Mesenchymal stem cell (in vitro differentiated cells and primary cell): ENCODE data around the gene MORF4L2.

Source experiments
- DNase-seq: peaks from one replicate; pipeline ENCODE4 v3.0.0-alpha.2; 2013
- H2AFZ ChIP-seq: one replicate; pipeline ENCODE4 v1.6.1; 2013; ENCODE audit warnings: low read depth, mild to moderate bottlenecking, control low read depth, inconsistent platforms, low read length, moderate library complexity
- H2AK5ac ChIP-seq: 2 replicates; pipeline ENCODE4 v1.6.1; 2013; ENCODE audit warnings: low read length, moderate library complexity, mild to moderate bottlenecking, inconsistent platforms; ENCODE audit not compliant: severe bottlenecking
- H2BK120ac ChIP-seq: one replicate; pipeline ENCODE4 v1.6.1; 2013; ENCODE audit warnings: low read depth, mild to moderate bottlenecking, inconsistent platforms, low read length, moderate library complexity
- H2BK12ac ChIP-seq, 2 experiments: one replicate each; pipeline ENCODE4 v1.6.1; 2013; ENCODE audit warnings: inconsistent platforms in 2 of 2, low read length in 2 of 2, mild to moderate bottlenecking in 2 of 2, moderate library complexity in 2 of 2, control low read depth in 1 of 2
- H2BK15ac ChIP-seq: one replicate; pipeline ENCODE4 v1.6.1; 2013; ENCODE audit warnings: mild to moderate bottlenecking, low read depth, inconsistent platforms; ENCODE audit not compliant: poor library complexity, severe bottlenecking
- H2BK5ac ChIP-seq: 2 replicates; pipeline ENCODE4 v1.6.1; 2013; ENCODE audit warnings: low read depth, mild to moderate bottlenecking, low read length, control low read depth, inconsistent platforms; ENCODE audit not compliant: poor library complexity, severe bottlenecking
- H3K14ac ChIP-seq, 2 experiments: one replicate each; pipeline ENCODE4 v1.6.1; 2013; ENCODE audit warnings: inconsistent platforms in 2 of 2, low read length in 2 of 2, control low read depth in 1 of 2, mild to moderate bottlenecking in 1 of 2, moderate library complexity in 1 of 2
- H3K18ac ChIP-seq, 2 experiments: one replicate each; pipeline ENCODE4 v1.6.1; 2013; ENCODE audit warnings: inconsistent platforms in 2 of 2, low read length in 2 of 2, control low read depth in 1 of 2, low read depth in 1 of 2, mild to moderate bottlenecking in 1 of 2
- H3K23ac ChIP-seq, 2 experiments: one replicate each; pipeline ENCODE4 v1.6.1; 2013; ENCODE audit warnings: inconsistent platforms in 2 of 2, low read length in 2 of 2, mild to moderate bottlenecking in 2 of 2, moderate library complexity in 2 of 2, control low read depth in 1 of 2
- H3K27ac ChIP-seq: 2 replicates; pipeline ENCODE4 v1.5.1; 2013; ENCODE audit warnings: mild to moderate bottlenecking, moderate library complexity, low read length, control low read depth, inconsistent platforms; ENCODE audit not compliant: poor library complexity, severe bottlenecking
- H3K27me3 ChIP-seq, 2 experiments: 2 replicates each; pipeline versions ENCODE4 v1.6.1 to v1.7.0; 2013; ENCODE audit warnings: low read length in 2 of 2, mild to moderate bottlenecking in 2 of 2, moderate library complexity in 2 of 2, control low read depth in 1 of 2, inconsistent platforms in 1 of 2; ENCODE audit not compliant: control insufficient read depth in 1 of 2, insufficient read depth in 1 of 2
- H3K36me3 ChIP-seq, 2 experiments: 2 replicates each; pipeline versions ENCODE4 v1.6.1 to v1.7.0; 2013; ENCODE audit warnings: low read length in 2 of 2, control low read depth in 1 of 2, inconsistent platforms in 1 of 2, low read depth in 1 of 2, mild to moderate bottlenecking in 1 of 2; ENCODE audit not compliant: insufficient read depth in 2 of 2, control insufficient read depth in 1 of 2
- H3K4ac ChIP-seq, 2 experiments: one replicate each; pipeline ENCODE4 v1.6.1; 2013; ENCODE audit warnings: inconsistent platforms in 2 of 2, low read length in 2 of 2, mild to moderate bottlenecking in 2 of 2, moderate library complexity in 2 of 2, control low read depth in 1 of 2, low read depth in 1 of 2
- H3K4me1 ChIP-seq: 2 replicates; pipeline ENCODE4 v1.6.1; 2013; ENCODE audit warnings: low read depth, low read length, control low read depth; ENCODE audit not compliant: control insufficient read depth, insufficient read depth
- H3K4me2 ChIP-seq: 2 replicates; pipeline ENCODE4 v1.6.1; 2013; ENCODE audit warnings: low read length, mild to moderate bottlenecking, inconsistent platforms; ENCODE audit not compliant: poor library complexity, severe bottlenecking
- H3K4me3 ChIP-seq, 2 experiments: 2 replicates each; pipeline versions ENCODE4 v1.5.1 to v1.7.0; 2013; ENCODE audit warnings: low read length in 2 of 2, mild to moderate bottlenecking in 2 of 2, control low read depth in 1 of 2, low read depth in 1 of 2; ENCODE audit not compliant: insufficient read depth in 1 of 2
- H3K79me1 ChIP-seq: replicated peaks from 2 replicates; pipeline ENCODE4 v1.6.1; 2013; ENCODE audit warnings: mild to moderate bottlenecking, control low read depth, low read length, inconsistent platforms; ENCODE audit not compliant: poor library complexity, severe bottlenecking
- H3K9ac ChIP-seq: 2 replicates; pipeline ENCODE4 v1.7.0; 2013; ENCODE audit warnings: mild to moderate bottlenecking, low read length, moderate library complexity
- H3K9me3 ChIP-seq: 2 replicates; pipeline ENCODE4 v1.7.0; 2013; ENCODE audit warnings: mild to moderate bottlenecking, low read length; ENCODE audit not compliant: control insufficient read depth
- H4K8ac ChIP-seq: one replicate; pipeline ENCODE4 v1.6.1; 2013; ENCODE audit warnings: inconsistent platforms, mild to moderate bottlenecking, low read length, moderate library complexity
- H4K91ac ChIP-seq: one replicate; pipeline ENCODE4 v1.6.1; 2013; ENCODE audit warnings: mild to moderate bottlenecking, low read length, inconsistent platforms
- WGBS: methylation state at CpG from one replicate; pipeline ENCODE4 v1.1.7; 2013; ENCODE audit warnings: mixed read lengths; 5-methylcytosine and 5-hydroxymethylcytosine counted together

The MORF4L2 gene

DNA sequence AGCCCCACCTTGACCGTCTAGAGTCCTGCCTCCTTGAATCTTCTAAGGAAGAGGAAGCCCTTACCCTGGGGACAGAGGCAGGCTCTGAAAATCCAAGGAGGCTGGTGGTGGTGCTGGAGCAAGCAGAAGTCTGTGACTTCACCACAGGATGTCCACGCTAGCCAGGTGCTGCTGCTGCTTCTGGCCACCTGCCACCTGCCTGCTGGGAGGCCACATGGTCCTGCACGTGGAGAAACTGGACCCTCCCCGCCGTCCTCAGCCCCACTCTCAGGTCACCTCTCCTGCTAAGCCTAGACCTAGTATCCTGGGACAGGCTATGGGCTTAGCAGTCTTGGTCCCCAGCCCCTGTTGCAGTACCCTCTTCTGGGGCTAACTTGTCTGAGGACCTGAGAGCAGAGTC, 40.0 kb upstream of the MORF4L2 start:
- Histone ChIP-seq H3K27me3 (peaks cover 6 to 71% of the 10 kb centered on the region in 2 experiments), H2BK120ac (no peak overlapping the region), H3K18ac (no peak overlapping the region), H3K79me1 (no peaks in the 10 kb centered on the region), H3K9me3 (no peaks in the 10 kb centered on the region), H3K14ac (no peak overlapping the region), H3K23ac (no peak overlapping the region), H3K4me3 (no peak overlapping the region), H2AFZ (no peak overlapping the region), H3K27ac (no peak overlapping the region), H3K4ac (no peak overlapping the region), H2BK15ac (no peak overlapping the region), H3K9ac (no peak overlapping the region), H4K91ac (no peak overlapping the region), H2BK5ac (no peak overlapping the region), H3K4me1 (no peaks in the 10 kb centered on the region), H3K4me2 (no peak overlapping the region), H3K36me3 (no peaks in the 10 kb centered on the region), H2AK5ac (no peak overlapping the region), H2BK12ac (no peak overlapping the region), H4K8ac (no peak overlapping the region)
- DNase-seq, result no peak
- WGBS, result 84% methylated on average over 5 of the region's 5 CpGs

GRCh38 chrX:103722505-103722904, 36.0 kb upstream of the MORF4L2 start:
- Histone ChIP-seq H3K36me3 (no peaks in the 10 kb centered on the region), H3K4me3 (no peak overlapping the region), H2BK5ac (no peak overlapping the region), H2BK120ac (no peak overlapping the region), H3K4me2 (no peak overlapping the region), H3K9me3 (no peaks in the 10 kb centered on the region), H2AK5ac (no peak overlapping the region), H2BK12ac (no peak overlapping the region), H3K18ac (no peak overlapping the region), H2BK15ac (no peak overlapping the region), H3K14ac (no peak overlapping the region), H3K4ac (no peak overlapping the region), H4K8ac (no peak overlapping the region), H3K27me3 (peaks cover 4 to 76% of the 10 kb centered on the region in 2 experiments), H3K23ac (no peak overlapping the region), H3K27ac (no peak overlapping the region), H2AFZ (no peak overlapping the region), H3K79me1 (no peaks in the 10 kb centered on the region), H3K4me1 (no peaks in the 10 kb centered on the region), H3K9ac (no peak overlapping the region), H4K91ac (no peak overlapping the region)
- DNase-seq, result no peak
- 81% methylated on average over 3 of the region's 3 CpGs for WGBS

- H2BK15ac ChIP-seq, result no peak overlapping the region
- no peak overlapping the region for H2BK120ac ChIP-seq
- H3K14ac ChIP-seq, result no peak overlapping the region
- no peak overlapping the region for H2AFZ ChIP-seq
- H3K36me3 ChIP-seq, result no peaks in the 10 kb centered on the region
- H3K27me3 ChIP-seq, result peaks cover 3 to 53% of the 10 kb centered on the region in 2 experiments
- no peak overlapping the region for H3K4me3 ChIP-seq
- peaks cover 2% of the 10 kb centered on the region for H3K4me1 ChIP-seq
- H3K18ac ChIP-seq, result no peak overlapping the region
- H2AK5ac ChIP-seq, result no peak overlapping the region
- no peak overlapping the region for H3K27ac ChIP-seq
- no peak overlapping the region for H3K23ac ChIP-seq
- H2BK12ac ChIP-seq, result no peak overlapping the region
- H4K8ac ChIP-seq, result no peak overlapping the region
- H3K4me2 ChIP-seq, result no peak overlapping the region
- H3K9me3 ChIP-seq, result no peaks in the 10 kb centered on the region
- WGBS, result 88% methylated on average over 3 of the region's 4 CpGs
- no peak overlapping the region for H2BK5ac ChIP-seq
- no peak overlapping the region for H4K91ac ChIP-seq
- H3K4ac ChIP-seq, result no peak overlapping the region
- H3K9ac ChIP-seq, result no peak overlapping the region
- DNase-seq, result no peak
- H3K79me1 ChIP-seq, result no peaks in the 10 kb centered on the region
Measured at GRCh38 chrX:103718120-103718519, 31.6 kb upstream of the MORF4L2 start.

DNA sequence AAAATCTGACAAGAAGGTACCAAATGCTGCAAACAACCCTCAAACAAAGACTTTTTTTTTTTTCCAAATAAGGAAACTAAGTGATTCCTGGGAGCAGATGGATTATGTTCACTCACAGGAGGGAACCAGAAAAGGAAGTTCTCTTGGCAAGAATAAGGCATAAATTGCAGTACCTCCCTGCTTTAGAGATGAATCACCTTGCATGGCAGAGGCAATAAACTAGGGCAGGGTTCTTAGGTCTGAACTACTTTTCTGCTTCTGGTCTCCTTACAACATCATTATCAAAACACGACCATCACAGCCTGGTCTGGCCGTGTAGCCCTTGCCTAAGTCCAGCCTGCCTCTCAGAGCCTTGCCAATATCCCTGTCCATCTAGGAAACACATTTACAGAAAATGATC, 30.5 kb upstream of the MORF4L2 start:
- Histone ChIP-seq H2AK5ac (no peak overlapping the region), H2BK120ac (no peak overlapping the region), H3K9ac (no peak overlapping the region), H3K4me1 (peaks cover 2% of the 10 kb centered on the region), H3K27me3 (peaks cover 3 to 44% of the 10 kb centered on the region in 2 experiments), H4K8ac (no peak overlapping the region), H3K4me2 (no peak overlapping the region), H3K79me1 (no peaks in the 10 kb centered on the region), H3K14ac (no peak overlapping the region), H3K9me3 (no peaks in the 10 kb centered on the region), H3K23ac (no peak overlapping the region), H3K27ac (no peak overlapping the region), H2BK12ac (no peak overlapping the region), H3K4ac (no peak overlapping the region), H3K4me3 (no peak overlapping the region), H2BK5ac (no peak overlapping the region), H3K36me3 (no peaks in the 10 kb centered on the region), H4K91ac (no peak overlapping the region), H2BK15ac (no peak overlapping the region), H2AFZ (no peak overlapping the region), H3K18ac (no peak overlapping the region)
- WGBS, result 18% methylated on average over 2 of the region's 2 CpGs
- DNase-seq, result peak; percentile 20
